Kidney epithelial cell (primary cell): ENCODE measurements around the gene WWC2. TPM values are rescaled to one million over a fixed set of nuclear protein-coding genes. Genes with fewer than 3 reads are reported as not detected.
"Not testable (repeated sequence)": the region's sequence is repeated elsewhere in the genome, so short reads cannot be mapped to it uniquely, and the experiment has no call there.

Experiments used
- DNase-seq: peaks from one replicate; pipeline ENCODE4 v3.0.0-alpha.2; 2010; ENCODE audit warnings: low read depth
- H3K27me3 ChIP-seq: 2 replicates; pipeline ENCODE4 v1.6.0; 2011; ENCODE audit warnings: low read length; ENCODE audit not compliant: control insufficient read depth, insufficient read depth
- H3K36me3 ChIP-seq: 2 replicates; pipeline ENCODE4 v1.5.1; 2011; ENCODE audit warnings: low read length; ENCODE audit not compliant: control insufficient read depth, insufficient read depth
- H3K4me3 ChIP-seq: 2 replicates; pipeline ENCODE4 v1.5.1; 2011; ENCODE audit warnings: low read depth, mild to moderate bottlenecking, control low read depth, low read length
- CTCF ChIP-seq: IDR thresholded peaks from 2 replicates; pipeline ENCODE4 v1.5.1; 2011; ENCODE audit warnings: mild to moderate bottlenecking, moderate library complexity, low read length, control low read depth, inconsistent platforms; ENCODE audit not compliant: insufficient read depth, poor library complexity, severe bottlenecking
- total RNA-seq: library from RNA; depleted of rRNA; stranded (reverse); fragments of >200 nt; gene quantifications from 2 replicates; pipeline ENCODE4 v1.2.3, GENCODE V29; 2015

Gene WWC2
- total RNA-seq, 1 donor from 2014 or later: 29.0 TPM

- no peak overlapping the region for H3K4me3 ChIP-seq
These were observed 19.5 kb downstream of the WWC2 start for GRCh38 chr4:183118585-183118984.

GRCh38 chr4:183121660-183122059 is 22.6 kb downstream of the WWC2 start:
- H3K36me3 ChIP-seq, H3K4me3 ChIP-seq, H3K27me3 ChIP-seq, DNase-seq: not testable (repeated sequence)

More at GRCh38 chr4:183118585-183118984, 19.5 kb downstream of the WWC2 start:
- no peaks in the 10 kb centered on the region for H3K27me3 ChIP-seq
- peak; percentile 86 for DNase-seq
- H3K36me3 ChIP-seq: no peaks in the 10 kb centered on the region
- no peak for TF ChIP-seq CTCF

GRCh38 chr4:183124228-183124627 is 25.2 kb downstream of the WWC2 start:
- Histone ChIP-seq H3K36me3 (no peaks in the 10 kb centered on the region), H3K4me3 (no peak overlapping the region), H3K27me3 (no peaks in the 10 kb centered on the region)
- no peak for TF ChIP-seq CTCF
- DNase-seq: no peak

GRCh38 chr4:183124865-183125264 is 25.8 kb downstream of the WWC2 start:
- H3K36me3 ChIP-seq: no peaks in the 10 kb centered on the region
- no peaks in the 10 kb centered on the region for H3K27me3 ChIP-seq
- DNase-seq: no peak
- H3K4me3 ChIP-seq: no peak overlapping the region
- no peak for TF ChIP-seq CTCF

GRCh38 chr4:183129125-183129524 is 30.1 kb downstream of the WWC2 start:
- TF ChIP-seq CTCF: no peak
- no peaks in the 10 kb centered on the region for H3K36me3 ChIP-seq
- no peaks in the 10 kb centered on the region for H3K27me3 ChIP-seq
- H3K4me3 ChIP-seq: no peak overlapping the region
- no peak for DNase-seq

DNA sequence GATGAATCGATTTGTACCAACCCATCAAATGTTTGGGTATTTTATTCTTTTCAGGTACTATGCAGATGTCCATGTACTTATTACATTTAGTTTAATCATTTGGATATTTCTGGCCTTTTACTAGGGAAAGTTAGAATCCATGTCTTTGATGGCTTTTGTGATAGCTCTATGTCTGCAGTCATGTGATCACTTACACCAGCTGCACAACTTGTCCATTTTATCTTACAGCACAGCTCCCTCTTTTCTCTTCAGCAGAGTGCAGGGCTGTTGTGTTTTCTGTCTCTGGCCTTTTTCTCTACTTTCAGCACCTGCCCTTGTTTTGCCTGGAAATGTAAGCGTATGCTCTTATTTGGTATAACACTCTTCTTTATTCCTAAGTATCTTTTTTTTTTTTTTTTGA is 30.6 kb downstream of the WWC2 start:
- H3K27me3 ChIP-seq: no peaks in the 10 kb centered on the region
- TF ChIP-seq CTCF: no peak
- H3K4me3 ChIP-seq: no peak overlapping the region
- DNase-seq: no peak
- no peaks in the 10 kb centered on the region for H3K36me3 ChIP-seq
